ENCODE measurements around the gene BAK1. TPM values are rescaled to one million over a fixed set of nuclear protein-coding genes. Genes with fewer than 3 reads are reported as not detected.

The BAK1 gene
- total RNA-seq, 1 donor, result 30.7 TPM

DNA sequence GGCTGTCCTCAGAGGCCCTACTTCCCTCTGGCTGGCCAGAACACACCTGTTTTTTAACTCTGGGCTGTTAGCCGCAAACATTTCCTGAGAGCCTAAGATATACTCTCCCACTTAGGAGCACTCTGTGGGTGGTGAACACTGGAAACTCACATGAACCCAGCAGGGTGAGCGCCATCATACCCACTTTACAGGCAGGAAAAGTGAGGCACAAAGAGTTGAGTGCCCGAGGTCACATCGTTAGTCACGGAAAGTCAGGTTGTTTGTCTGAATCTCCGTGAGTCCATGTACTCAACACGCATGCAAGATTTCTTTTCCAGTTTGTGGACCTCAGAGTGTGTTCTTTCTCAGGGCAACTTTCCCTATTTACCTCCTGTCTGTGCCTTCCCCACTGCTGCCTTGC, 1.9 kb downstream of the BAK1 start:
- H3K4me3 ChIP-seq (ENCODE audit: low read depth, low read length), result peak overlapping the region; percentile 85
- no peak for DNase-seq (ENCODE audit: low read depth)

GRCh38 chr6:33577718-33578117, 2.4 kb downstream of the BAK1 start:
- DNase-seq (ENCODE audit: low read depth), result no peak
- TF ChIP-seq, protein P1, sequence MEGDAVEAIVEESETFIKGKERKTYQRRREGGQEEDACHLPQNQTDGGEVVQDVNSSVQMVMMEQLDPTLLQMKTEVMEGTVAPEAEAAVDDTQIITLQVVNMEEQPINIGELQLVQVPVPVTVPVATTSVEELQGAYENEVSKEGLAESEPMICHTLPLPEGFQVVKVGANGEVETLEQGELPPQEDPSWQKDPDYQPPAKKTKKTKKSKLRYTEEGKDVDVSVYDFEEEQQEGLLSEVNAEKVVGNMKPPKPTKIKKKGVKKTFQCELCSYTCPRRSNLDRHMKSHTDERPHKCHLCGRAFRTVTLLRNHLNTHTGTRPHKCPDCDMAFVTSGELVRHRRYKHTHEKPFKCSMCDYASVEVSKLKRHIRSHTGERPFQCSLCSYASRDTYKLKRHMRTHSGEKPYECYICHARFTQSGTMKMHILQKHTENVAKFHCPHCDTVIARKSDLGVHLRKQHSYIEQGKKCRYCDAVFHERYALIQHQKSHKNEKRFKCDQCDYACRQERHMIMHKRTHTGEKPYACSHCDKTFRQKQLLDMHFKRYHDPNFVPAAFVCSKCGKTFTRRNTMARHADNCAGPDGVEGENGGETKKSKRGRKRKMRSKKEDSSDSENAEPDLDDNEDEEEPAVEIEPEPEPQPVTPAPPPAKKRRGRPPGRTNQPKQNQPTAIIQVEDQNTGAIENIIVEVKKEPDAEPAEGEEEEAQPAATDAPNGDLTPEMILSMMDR (IDR thresholded peaks at IDR 0.05; ENCODE audit: insufficient read depth, low read depth, low read length), result no peak
- H3K4me3 ChIP-seq (ENCODE audit: low read depth, low read length), result no peak overlapping the region

More for the DNA sequence above, 1.9 kb downstream of the BAK1 start:
- TF ChIP-seq, protein P1 (IDR thresholded peaks at IDR 0.05; ENCODE audit: insufficient read depth, low read depth, low read length), result no peak

DNA sequence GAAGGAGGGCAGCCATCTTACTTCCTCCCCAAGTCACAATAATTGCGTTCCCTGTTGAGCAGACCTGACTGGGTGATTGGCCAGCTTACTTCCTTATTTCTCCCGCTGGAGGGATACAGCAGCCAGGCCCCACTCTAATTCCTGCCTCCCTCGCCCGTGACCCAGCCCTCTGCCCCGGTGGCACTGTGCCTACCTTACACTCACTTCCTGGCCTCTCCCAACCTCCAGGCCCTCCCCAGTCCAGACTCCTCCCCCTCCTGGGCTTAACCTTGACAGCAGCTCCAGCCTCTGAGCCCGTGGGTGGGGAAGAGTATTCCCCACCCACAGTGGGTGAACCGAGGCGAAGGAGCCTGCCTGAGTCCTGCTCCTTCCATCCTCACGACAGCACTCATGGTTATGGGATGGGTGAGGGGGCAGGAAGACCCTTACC, 3.0 kb downstream of the BAK1 start:
- DNase-seq (ENCODE audit: low read depth), result no peak
- TF ChIP-seq, protein P1 (IDR thresholded peaks at IDR 0.05; ENCODE audit: insufficient read depth, low read depth, low read length), result no peak
- no peak overlapping the region for H3K4me3 ChIP-seq (ENCODE audit: low read depth, low read length)

DNA sequence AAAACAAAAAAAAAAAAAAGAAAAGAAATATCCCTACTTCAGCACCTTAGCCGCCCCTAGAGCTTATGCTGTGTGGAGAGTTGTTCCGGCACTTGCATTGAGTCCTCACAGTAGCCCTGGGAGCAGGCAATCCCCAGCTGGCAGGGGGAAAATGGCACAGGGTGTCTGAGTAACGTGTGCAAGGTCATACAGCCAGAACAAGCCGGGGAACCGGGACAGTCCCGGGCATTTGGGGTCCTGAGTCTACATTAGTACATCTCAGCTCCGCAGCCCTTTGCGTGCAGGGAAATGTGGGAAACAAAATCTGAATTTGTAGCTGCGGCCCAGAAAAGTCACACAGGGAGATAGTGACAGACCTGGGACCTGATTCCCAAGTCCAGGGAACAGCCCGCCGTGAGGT, 3.4 kb downstream of the BAK1 start:
- TF ChIP-seq, protein P1 (IDR thresholded peaks at IDR 0.05; ENCODE audit: insufficient read depth, low read depth, low read length), result no peak
- no peak for DNase-seq (ENCODE audit: low read depth)
- no peak overlapping the region for H3K4me3 ChIP-seq (ENCODE audit: low read depth, low read length)

DNA sequence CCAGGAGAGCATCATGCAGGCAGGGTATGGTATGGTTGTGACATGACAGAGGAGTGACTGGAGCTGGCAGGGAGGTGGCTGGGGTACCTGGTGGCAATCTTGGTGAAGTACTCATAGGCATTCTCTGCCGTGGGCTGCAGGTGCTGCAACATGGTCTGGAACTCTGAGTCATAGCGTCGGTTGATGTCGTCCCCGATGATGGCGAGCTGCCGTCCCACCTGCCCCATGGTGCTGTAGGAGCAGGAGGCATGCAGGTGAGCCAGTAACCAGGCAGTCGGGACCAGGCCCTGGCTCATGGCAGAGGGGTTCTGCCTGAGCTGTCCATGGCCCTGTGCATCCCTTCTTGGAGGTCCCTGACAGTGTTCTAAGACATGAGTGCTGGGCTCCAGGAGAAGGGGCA, 4.9 kb downstream of the BAK1 start:
- no peak overlapping the region for H3K4me3 ChIP-seq (ENCODE audit: low read depth, low read length)
- TF ChIP-seq, protein P1 (IDR thresholded peaks at IDR 0.05; ENCODE audit: insufficient read depth, low read depth, low read length), result no peak
- DNase-seq (ENCODE audit: low read depth), result no peak

DNA sequence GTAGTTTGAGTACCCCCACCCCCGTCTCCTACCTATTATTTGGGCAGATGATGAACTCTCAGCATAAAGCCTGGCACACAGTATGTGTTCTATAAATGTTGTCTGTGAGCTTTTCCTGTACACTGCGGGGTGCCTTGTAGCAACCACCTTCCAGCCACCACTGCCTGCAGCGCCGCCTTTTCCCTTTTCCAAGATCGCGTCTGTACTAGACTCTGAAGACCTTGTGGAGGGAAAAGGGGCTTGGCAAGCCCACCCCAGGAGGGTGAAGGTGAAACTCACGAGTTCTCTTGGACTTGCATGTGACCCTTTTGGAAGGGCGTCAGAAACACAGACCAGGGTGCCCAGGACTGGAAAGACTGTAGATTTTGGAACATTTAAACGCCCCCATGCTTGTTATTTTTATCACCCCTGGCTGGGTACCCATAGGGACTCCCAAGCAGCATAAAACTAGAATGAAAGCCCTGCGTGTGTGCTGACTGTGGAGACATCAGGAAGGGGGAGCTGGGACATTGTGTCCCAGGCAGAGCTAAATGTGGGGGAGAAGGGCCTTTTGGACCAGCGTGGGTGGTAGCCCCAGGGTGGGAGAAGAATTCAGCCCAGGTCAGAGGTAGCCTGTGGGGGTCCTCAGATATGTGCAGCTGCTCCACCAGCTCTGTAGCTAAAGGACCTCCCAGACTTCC, 8.3 kb downstream of the BAK1 start:
- TF ChIP-seq, protein P1 (IDR thresholded peaks at IDR 0.05; ENCODE audit: insufficient read depth, low read depth, low read length), result no peak
- peak overlapping the region; percentile 72 for H3K4me3 ChIP-seq (ENCODE audit: low read depth, low read length)
- no peak for DNase-seq (ENCODE audit: low read depth)
